HL-60/S4 (cell line): ENCODE data around the gene SYT2.
"Not testable (repeated sequence)": the region's sequence is repeated elsewhere in the genome, so short reads cannot be mapped to it uniquely, and the experiment has no call there.

Source experiments
- in situ Hi-C: fragments of 300-500 bp; cut with MboI; formaldehyde crosslinking; loops from 2 replicates; pipeline ENCODE4 v1.14.3; 2022; ENCODE audit warnings: low sequenced_read_pairs

The SYT2 gene

DNA sequence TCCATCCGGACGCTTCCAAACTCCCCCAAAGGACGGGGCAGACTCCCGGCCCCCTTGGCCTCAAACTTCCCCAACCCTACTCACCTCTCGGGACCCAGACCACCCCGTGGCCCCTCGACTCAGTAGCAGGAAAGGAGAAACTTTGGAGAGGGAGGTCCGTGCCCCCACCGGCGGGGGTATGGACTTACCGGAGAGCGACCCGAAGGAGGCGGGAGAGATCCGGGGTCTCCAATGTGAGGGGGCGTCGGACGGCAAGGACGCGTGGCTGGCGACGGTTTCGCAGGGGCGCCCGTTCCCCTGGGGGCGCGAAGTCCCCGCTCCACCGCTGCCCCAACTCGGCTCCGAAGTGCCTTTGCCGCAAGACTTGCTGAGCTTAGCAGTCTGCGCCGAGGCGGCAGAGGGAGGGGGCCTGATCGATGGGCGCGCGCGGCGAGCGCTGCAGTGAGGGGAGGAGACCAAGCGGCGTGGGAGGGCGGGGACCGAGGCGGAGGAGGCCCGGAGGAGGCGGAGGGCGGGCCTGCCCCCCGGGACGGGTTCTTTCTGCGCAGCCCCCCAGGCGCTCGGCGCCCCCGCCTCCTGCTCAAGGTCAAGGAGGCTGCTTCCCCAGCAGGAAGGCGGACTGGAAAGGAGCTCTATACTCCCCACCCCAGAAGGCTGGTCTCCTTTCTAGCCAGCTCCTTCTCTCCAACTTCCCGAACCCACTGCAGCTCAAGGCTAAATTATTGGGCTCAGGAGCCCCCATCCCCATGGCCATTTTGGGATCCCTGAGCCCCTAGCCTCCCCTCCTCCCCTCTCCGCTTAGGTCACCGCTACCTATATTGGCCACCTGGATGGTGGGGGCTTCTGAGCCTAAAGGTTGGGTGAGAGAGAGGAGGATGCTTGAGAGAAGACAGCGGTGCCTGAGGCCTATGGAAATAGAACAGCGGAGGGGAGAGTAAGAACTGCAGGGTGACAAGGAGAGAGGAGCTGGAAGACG, at the start of gene SYT2:
Gene SYT2 (minus strand): TSS at position 385 of the 976 bp plus-strand sequence. CDS start 104,682 bp downstream, outside the sequence.
- in situ Hi-C loops, result loop anchor here (25.0 kb wide), 2 partner anchors 248 to 498 kb away; no protein-coding TSS in a partner anchor

GRCh38 chr1:202756391-202756790, 46.1 kb upstream of the SYT2 start:
- in situ Hi-C loops, result no loop called here

- in situ Hi-C loops, result no loop called here
Observed at GRCh38 chr1:202754293-202754692, 44.0 kb upstream of the SYT2 start.

- in situ Hi-C loops, result no loop called here
Observed at GRCh38 chr1:202752774-202753173, 42.5 kb upstream of the SYT2 start.

- in situ Hi-C loops, result no loop called here
Observed at GRCh38 chr1:202750761-202751160, 40.5 kb upstream of the SYT2 start.

DNA sequence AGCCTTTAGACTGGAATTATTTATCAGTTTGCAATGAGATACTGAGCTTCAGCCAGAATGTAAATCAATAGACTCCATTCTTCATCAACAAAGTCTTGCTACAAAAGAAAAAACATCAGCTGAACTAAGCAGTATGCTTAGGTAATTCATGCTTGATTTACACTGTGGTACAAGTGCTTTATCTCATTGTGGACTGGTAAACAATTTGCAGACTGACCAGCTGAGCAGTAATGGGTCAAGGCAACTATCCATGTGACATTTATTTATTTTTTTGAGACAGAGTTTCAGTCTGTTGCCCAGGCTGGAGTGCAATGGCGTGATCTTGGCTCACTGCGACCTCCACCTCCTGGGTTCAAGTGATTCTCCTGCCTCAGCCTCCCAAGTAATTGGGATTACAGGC, 39.8 kb upstream of the SYT2 start:
- in situ Hi-C loops, result no loop called here

DNA sequence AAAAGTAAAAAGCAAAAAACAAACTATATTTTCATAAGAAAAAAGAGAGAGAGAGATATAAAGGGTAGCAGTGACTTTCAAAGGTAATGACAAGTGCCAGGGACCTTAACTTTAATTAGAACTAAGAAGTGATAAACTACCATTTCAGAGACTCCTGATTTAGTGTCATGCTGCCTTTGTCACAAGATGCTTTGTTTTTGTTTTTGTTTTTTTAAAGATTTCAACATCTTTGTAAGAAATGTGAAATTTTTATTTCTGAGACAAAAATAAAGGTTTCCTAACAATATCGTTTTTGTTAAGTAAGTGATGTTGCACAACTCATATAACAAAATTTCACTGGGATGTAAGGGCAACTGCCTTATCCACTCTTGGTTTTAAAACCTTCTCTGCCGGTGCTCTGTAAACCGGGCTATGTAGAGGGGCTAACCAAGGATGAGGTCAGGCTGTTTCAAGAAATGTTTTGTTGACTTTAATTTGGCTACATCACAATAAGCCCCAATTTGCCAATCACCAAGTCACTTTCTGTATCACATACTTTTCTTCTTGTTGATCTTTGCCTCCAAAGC, 35.2 kb upstream of the SYT2 start:
- in situ Hi-C loops, result no loop called here

- in situ Hi-C loops, result not testable (repeated sequence)
Observed at GRCh38 chr1:202744770-202745169, 34.5 kb upstream of the SYT2 start.

DNA sequence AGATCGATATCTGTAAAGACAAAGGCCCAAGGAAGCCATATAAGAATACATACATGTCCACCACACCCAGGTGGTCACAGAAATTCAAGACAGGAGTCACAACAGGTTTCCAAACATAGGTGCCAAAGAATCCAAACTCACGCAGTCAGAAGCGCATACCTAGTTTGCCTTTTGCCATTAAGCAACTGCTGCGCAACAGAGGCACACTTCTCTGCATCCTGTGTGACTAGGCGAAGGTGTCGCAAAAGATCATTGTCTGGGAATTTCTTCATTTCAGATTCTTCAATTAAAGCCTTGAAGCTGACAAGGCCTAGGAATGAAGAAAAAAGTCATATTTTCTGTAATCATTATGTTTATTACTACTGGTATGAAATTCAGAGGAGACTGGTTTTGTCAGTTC, 32.2 kb upstream of the SYT2 start:
- in situ Hi-C loops, result no loop called here

- in situ Hi-C loops, result no loop called here
Observed at GRCh38 chr1:202733251-202733650, 23.0 kb upstream of the SYT2 start.

DNA sequence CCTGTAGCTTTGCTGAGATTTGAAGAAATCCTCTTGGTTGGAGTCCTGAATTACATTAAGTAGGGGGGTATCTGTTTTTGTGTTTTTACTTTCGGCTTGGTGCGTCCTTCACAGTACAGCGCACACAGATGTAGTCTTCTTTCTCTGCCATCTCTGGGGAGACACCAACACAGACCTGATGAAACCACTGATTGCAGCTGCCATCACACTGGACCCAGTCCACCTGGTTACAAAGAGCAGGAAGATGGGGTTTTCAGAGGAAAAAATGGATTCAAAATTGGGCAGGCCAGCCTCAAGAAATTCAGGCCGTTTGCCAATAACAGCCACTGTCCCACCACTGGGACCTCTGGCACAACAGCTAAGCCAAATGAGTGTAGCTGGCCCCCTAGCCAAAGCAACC, 18.7 kb upstream of the SYT2 start:
- in situ Hi-C loops, result no loop called here

- in situ Hi-C loops, result no loop called here
Observed at GRCh38 chr1:202725526-202725925, 15.3 kb upstream of the SYT2 start.

- in situ Hi-C loops, result loop anchor here (25.0 kb wide), 2 partner anchors 261 to 511 kb away; no protein-coding TSS in a partner anchor
Observed at GRCh38 chr1:202723708-202724107, 13.5 kb upstream of the SYT2 start.

DNA sequence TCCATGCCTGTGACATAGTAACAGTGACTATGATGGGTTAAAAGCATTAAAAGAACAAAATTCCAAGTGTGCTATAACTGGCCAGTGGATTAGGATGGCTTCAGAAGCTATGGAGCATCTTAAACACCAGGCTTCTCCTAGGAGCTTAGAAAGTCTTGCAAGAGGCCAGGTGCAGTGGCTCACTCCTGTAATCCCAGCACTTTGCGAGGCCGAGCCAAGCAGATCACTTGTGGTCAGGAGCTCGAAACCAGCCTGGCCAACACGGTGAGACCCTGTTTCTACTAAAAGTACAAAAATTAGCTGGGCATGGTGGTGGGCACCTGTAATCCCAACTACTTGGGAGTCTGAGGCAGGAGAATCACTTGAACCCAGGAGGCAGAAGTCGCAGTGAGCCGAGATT, 12.8 kb upstream of the SYT2 start:
- in situ Hi-C loops, result loop anchor here (25.0 kb wide), 2 partner anchors 261 to 511 kb away; no protein-coding TSS in a partner anchor

- in situ Hi-C loops, result loop anchor here (25.0 kb wide), 2 partner anchors 254 to 504 kb away; no protein-coding TSS in a partner anchor
Observed at GRCh38 chr1:202716654-202717053, 6.4 kb upstream of the SYT2 start.

GRCh38 chr1:202714202-202714601, 3.9 kb upstream of the SYT2 start:
- in situ Hi-C loops, result loop anchor here (25.0 kb wide), 2 partner anchors 252 to 502 kb away; no protein-coding TSS in a partner anchor

- in situ Hi-C loops, result loop anchor here (25.0 kb wide), 2 partner anchors 251 to 501 kb away; no protein-coding TSS in a partner anchor
Observed at GRCh38 chr1:202713110-202713509, 2.9 kb upstream of the SYT2 start.

DNA sequence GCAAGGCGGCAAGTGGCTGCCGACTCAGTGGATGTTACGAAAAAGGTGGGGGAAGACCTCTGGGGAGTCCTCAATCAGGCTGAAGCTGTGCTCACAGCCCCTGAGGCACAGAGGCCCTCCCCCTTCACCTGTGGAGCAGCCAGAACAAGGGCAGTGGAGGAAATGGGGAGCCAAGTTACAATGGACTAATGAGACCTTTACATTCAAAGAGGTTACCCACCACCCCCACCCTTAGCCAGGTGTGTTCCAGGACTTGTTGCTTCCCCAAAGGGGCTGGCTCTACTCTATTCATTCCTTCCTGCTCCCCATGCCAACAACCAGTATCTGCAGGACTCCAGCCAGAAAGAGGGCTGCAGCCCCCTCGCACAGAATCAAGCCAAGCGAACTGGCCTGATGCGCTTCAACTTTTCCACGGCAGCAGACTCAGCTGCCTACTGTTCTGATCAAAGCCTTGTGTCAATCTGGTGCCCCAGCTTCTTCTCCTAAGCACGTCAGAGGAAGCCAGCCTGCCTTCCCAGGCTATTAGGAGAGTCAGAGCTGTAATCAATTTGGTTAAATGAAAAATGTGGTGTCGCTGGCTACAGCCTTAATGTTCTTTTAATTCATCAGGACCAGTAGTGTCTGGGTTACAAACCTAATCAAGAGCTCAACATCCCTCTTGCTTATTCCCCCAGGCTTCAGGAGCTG, 1.8 kb upstream of the SYT2 start:
- in situ Hi-C loops, result loop anchor here (25.0 kb wide), 2 partner anchors 250 to 500 kb away; no protein-coding TSS in a partner anchor

GRCh38 chr1:202709276-202710041, 795 bp downstream of the SYT2 start:
- in situ Hi-C loops, result loop anchor here (25.0 kb wide), 2 partner anchors 247 to 497 kb away; no protein-coding TSS in a partner anchor
